Superior temporal gyrus (tissue), 1 donor: ENCODE data around the gene AKT3.
"Not testable (repeated sequence)": the region's sequence is repeated elsewhere in the genome, so short reads cannot be mapped to it uniquely, and the experiment has no call there.

Experiments
- DNase-seq: peaks from one replicate; pipeline ENCODE4 v3.0.0-alpha.2; 2016; ENCODE audit errors: extremely low spot score

Gene AKT3

GRCh38 chr1:243705585-243705984 lies 144.5 kb downstream of the AKT3 start:
- no peak for DNase-seq

- no peak for DNase-seq
Measured at GRCh38 chr1:243701872-243702271, 148.2 kb downstream of the AKT3 start.

- DNase-seq, result no peak
Measured at GRCh38 chr1:243693800-243694199, 156.2 kb downstream of the AKT3 start.

GRCh38 chr1:243686159-243686558 lies 163.9 kb downstream of the AKT3 start:
- no peak for DNase-seq

- no peak for DNase-seq
Measured at GRCh38 chr1:243680860-243681259, 169.2 kb downstream of the AKT3 start.

- no peak for DNase-seq
Measured at GRCh38 chr1:243672539-243673074, 177.4 kb downstream of the AKT3 start.

GRCh38 chr1:243667591-243667990 lies 182.5 kb downstream of the AKT3 start:
- no peak for DNase-seq

GRCh38 chr1:243667133-243667532 lies 182.9 kb downstream of the AKT3 start:
- DNase-seq, result no peak

- DNase-seq, result no peak
Measured at GRCh38 chr1:243663651-243664050, 186.4 kb downstream of the AKT3 start.

- DNase-seq, result not testable (repeated sequence)
Measured at GRCh38 chr1:243662169-243662568, 187.9 kb downstream of the AKT3 start.

GRCh38 chr1:243658594-243659105 lies 191.4 kb downstream of the AKT3 start:
- DNase-seq, result no peak

GRCh38 chr1:243657793-243658192 lies 192.2 kb downstream of the AKT3 start:
- no peak for DNase-seq

GRCh38 chr1:243649530-243649929 lies 200.5 kb downstream of the AKT3 start:
- not testable (repeated sequence) for DNase-seq

GRCh38 chr1:243646841-243647240 lies 203.2 kb downstream of the AKT3 start:
- no peak for DNase-seq

GRCh38 chr1:243645281-243645680 lies 204.8 kb downstream of the AKT3 start:
- no peak for DNase-seq

GRCh38 chr1:243642936-243643335 lies 207.1 kb downstream of the AKT3 start:
- no peak for DNase-seq

- DNase-seq, result no peak
Measured at GRCh38 chr1:243639027-243639658, 210.9 kb downstream of the AKT3 start.

- DNase-seq, result no peak
Measured at GRCh38 chr1:243638186-243638585, 211.9 kb downstream of the AKT3 start.

- peak; percentile 40 for DNase-seq
Measured at GRCh38 chr1:243628476-243628907, 221.6 kb downstream of the AKT3 start.

GRCh38 chr1:243623841-243624240 lies 226.2 kb downstream of the AKT3 start:
- no peak for DNase-seq

GRCh38 chr1:243621973-243622372 lies 228.1 kb downstream of the AKT3 start:
- DNase-seq, result no peak

- no peak for DNase-seq
Measured at GRCh38 chr1:243620096-243620495, 229.9 kb downstream of the AKT3 start.

GRCh38 chr1:243609698-243610097 lies 240.3 kb downstream of the AKT3 start:
- DNase-seq, result no peak

- no peak for DNase-seq
Measured at GRCh38 chr1:243605604-243606003, 244.4 kb downstream of the AKT3 start.
